OCI-LY7 (cell line): ENCODE results near the gene VASP.

Source experiments
- CTCF ChIP-seq: fragments of 200-600 bp; sonication (generic); conservative IDR thresholded peaks from 2 replicates; pipeline ENCODE4 v1.5.1; 2014; ENCODE audit warnings: mild to moderate bottlenecking, antibody characterized with exemption, low read length, moderate library complexity, mixed read lengths
- EZH2phosphoT487 ChIP-seq: fragments of 200-600 bp; sonication (generic); IDR thresholded peaks from 2 replicates; pipeline ENCODE4 v1.6.1; 2018; ENCODE audit warnings: low read depth, borderline replicate concordance, mild to moderate bottlenecking, mixed run types, antibody characterized with exemption, low read length, moderate library complexity, mixed read lengths

DNA sequence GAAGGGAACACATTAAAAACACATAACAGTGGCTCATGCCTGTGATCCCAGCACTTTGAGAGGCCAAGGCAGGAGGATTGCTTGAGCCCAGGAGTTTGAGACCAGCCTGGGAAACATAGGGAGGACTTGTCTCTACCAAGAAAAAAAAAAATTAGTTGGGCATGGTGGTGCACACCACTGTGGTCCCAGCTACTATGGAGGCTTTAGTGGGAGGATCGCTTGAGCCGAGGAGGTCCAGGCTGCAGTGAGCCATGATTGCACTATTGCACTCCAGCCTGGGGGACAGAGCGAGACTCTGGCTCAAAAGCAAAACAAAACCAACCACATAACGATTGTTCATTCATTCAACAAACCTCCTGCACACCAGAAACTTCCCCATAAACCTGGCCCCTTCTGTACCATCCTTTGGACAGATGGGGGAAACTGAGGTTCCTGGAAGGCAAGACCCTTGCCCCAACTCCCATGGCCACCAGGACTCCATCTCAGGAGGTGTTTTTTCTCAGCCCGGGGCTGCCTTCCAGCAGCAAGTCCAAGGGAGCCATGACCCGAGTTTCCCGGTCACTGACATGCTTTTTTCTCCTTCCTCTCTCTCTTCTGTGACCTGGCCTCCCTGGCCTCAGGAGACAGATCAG is 35.2 kb upstream of the VASP start:
- TF ChIP-seq CTCF = no peak
- no peak for TF ChIP-seq EZH2phosphoT487
